ENCODE results near the gene IRF3. TPM values are rescaled to one million over a fixed set of nuclear protein-coding genes. Genes with fewer than 3 reads are reported as not detected.

The IRF3 gene
- total and polyA plus RNA-seq, 2 donors from 2014 or later = 64.5 to 84.9 TPM

- peaks cover 0 to 40% (median 17%) of the 10 kb centered on the region in 3 donors for H3K36me3 ChIP-seq (ENCODE audit: control insufficient read depth in 2 of 3, insufficient read depth in 3 of 3, low read length in 3 of 3)
- FAIRE-seq = no peak
- H3K4me3 ChIP-seq (ENCODE audit: low read length in 3 of 3) = no peak overlapping the region
- intact Hi-C loops (cut with DNase I) = no loop called here
- H3K27me3 ChIP-seq (ENCODE audit: control insufficient read depth, insufficient read depth, low read length) = no peaks in the 10 kb centered on the region
- no peak overlapping the region for H3K27ac ChIP-seq (ENCODE audit: low read depth in 2 of 2, low read length in 2 of 2)
- H3K9me3 ChIP-seq (ENCODE audit: control insufficient read depth in 2 of 3, insufficient read depth in 1 of 3, low read length in 3 of 3) = no peaks in the 10 kb centered on the region
- TF ChIP-seq CTCF (IDR thresholded peaks at IDR 0.05; ENCODE audit: borderline replicate concordance, extremely low read depth, insufficient read depth) = no peak
- DNase-seq = no peak
- no peaks in the 10 kb centered on the region for H3K4me1 ChIP-seq (ENCODE audit: control insufficient read depth in 2 of 3, insufficient read depth in 2 of 3, low read depth in 1 of 3, low read length in 3 of 3)
- no peak overlapping the region for H3K9ac ChIP-seq (ENCODE audit: low read length in 3 of 3)
Measured at GRCh38 chr19:49651820-49652550, 13.7 kb downstream of the IRF3 start.

DNA sequence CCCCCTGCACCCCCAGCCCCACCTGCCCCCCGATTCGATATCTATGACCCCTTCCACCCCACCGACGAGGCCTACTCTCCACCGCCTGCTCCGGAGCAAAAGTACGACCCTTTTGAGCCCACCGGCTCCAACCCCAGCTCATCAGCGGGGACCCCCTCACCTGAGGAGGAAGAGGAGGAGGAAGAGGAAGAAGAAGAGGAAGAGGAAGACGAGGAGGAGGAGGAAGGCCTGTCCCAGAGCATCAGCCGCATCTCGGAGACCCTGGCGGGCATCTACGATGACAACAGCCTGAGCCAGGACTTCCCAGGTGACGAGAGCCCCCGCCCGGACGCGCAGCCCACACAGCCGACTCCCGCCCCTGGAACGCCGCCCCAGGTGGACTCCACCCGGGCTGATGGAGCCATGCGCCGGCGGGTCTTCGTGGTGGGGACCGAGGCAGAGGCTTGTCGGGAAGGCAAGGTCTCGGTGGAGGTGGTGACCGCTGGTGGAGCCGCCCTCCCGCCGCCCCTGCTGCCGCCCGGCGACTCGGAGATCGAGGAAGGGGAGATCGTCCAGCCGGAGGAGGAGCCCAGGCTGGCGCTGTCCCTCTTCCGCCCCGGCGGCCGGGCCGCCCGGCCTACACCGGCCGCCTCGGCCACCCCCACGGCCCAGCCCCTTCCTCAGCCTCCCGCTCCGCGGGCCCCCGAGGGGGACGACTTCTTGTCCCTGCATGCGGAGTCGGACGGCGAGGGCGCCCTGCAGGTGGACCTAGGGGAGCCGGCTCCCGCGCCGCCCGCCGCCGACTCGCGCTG is 14.4 kb downstream of the IRF3 start:
- no peak for FAIRE-seq
- Histone ChIP-seq H3K4me3 (ENCODE audit: low read length in 3 of 3) (no peak overlapping the region), H3K4me1 (ENCODE audit: control insufficient read depth in 2 of 3, insufficient read depth in 2 of 3, low read depth in 1 of 3, low read length in 3 of 3) (no peaks in the 10 kb centered on the region), H3K9ac (ENCODE audit: low read length in 3 of 3) (no peak overlapping the region), H3K27ac (ENCODE audit: low read depth in 2 of 2, low read length in 2 of 2) (no peak overlapping the region), H3K9me3 (ENCODE audit: control insufficient read depth in 2 of 3, insufficient read depth in 1 of 3, low read length in 3 of 3) (no peaks in the 10 kb centered on the region), H3K27me3 (ENCODE audit: control insufficient read depth, insufficient read depth, low read length) (no peaks in the 10 kb centered on the region), H3K36me3 (ENCODE audit: control insufficient read depth in 2 of 3, insufficient read depth in 3 of 3, low read length in 3 of 3) (peaks cover 0 to 40% (median 15%) of the 10 kb centered on the region in 3 donors)
- TF ChIP-seq CTCF (IDR thresholded peaks at IDR 0.05; ENCODE audit: borderline replicate concordance, extremely low read depth, insufficient read depth) = no peak
- intact Hi-C loops (cut with DNase I) = no loop called here
- DNase-seq = no peak

DNA sequence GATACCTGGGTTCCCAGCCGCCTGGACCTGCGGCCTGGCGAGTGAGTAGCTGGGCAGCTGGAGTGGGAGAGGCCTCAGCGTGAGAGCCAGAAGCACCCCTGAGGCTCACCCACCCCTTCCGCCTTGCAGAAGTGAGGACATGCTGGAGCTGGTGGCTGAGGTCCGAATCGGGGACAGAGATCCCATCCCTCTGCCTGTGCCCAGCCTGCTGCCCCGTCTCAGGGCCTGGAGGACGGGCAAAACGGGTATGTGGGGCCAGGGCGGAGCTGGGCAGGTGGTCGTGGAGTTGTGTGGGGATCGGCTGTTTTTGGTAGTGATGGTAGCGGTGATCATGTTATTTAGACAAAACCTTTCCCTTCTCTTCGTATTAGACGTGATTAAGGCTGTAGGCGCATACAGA is 19.1 kb downstream of the IRF3 start:
- Histone ChIP-seq H3K36me3 (ENCODE audit: control insufficient read depth in 2 of 3, insufficient read depth in 3 of 3, low read length in 3 of 3) (peaks cover 0 to 21% (median 12%) of the 10 kb centered on the region in 3 donors), H3K4me1 (ENCODE audit: control insufficient read depth in 2 of 3, insufficient read depth in 2 of 3, low read depth in 1 of 3, low read length in 3 of 3) (peaks cover 7 to 14% (median 10%) of the 10 kb centered on the region in 3 donors), H3K27ac (ENCODE audit: low read depth in 2 of 2, low read length in 2 of 2) (no peak overlapping the region), H3K4me3 (ENCODE audit: low read length in 3 of 3) (no peak overlapping the region), H3K9me3 (ENCODE audit: control insufficient read depth in 2 of 3, insufficient read depth in 1 of 3, low read length in 3 of 3) (no peaks in the 10 kb centered on the region), H3K27me3 (ENCODE audit: control insufficient read depth, insufficient read depth, low read length) (no peaks in the 10 kb centered on the region), H3K9ac (ENCODE audit: low read length in 3 of 3) (no peak overlapping the region)
- TF ChIP-seq CTCF (IDR thresholded peaks at IDR 0.05; ENCODE audit: borderline replicate concordance, extremely low read depth, insufficient read depth) = no peak
- DNase-seq (no peak), FAIRE-seq (no peak)
- intact Hi-C loops (cut with DNase I) = no loop called here
